ENCODE results near the gene GALNTL6.

GALNTL6 gene

GRCh38 chr4:172207886-172208285 is 394.7 kb downstream of the GALNTL6 start:
- DNase-seq (ENCODE audit: low read depth in 2 of 2): no peak

GRCh38 chr4:172220679-172221078 is 407.5 kb downstream of the GALNTL6 start:
- no peak for DNase-seq (ENCODE audit: low read depth in 2 of 2)

GRCh38 chr4:172225457-172225856 is 412.3 kb downstream of the GALNTL6 start:
- no peak for DNase-seq (ENCODE audit: low read depth in 2 of 2)

- no peak for DNase-seq (ENCODE audit: low read depth in 2 of 2)
Observed at GRCh38 chr4:172232966-172233365, 419.8 kb downstream of the GALNTL6 start.

GRCh38 chr4:172243551-172243950 is 430.3 kb downstream of the GALNTL6 start:
- no peak for DNase-seq (ENCODE audit: low read depth in 2 of 2)

GRCh38 chr4:172245516-172245915 is 432.3 kb downstream of the GALNTL6 start:
- DNase-seq (ENCODE audit: low read depth in 2 of 2): no peak

GRCh38 chr4:172253409-172253808 is 440.2 kb downstream of the GALNTL6 start:
- DNase-seq (ENCODE audit: low read depth in 2 of 2): no peak

GRCh38 chr4:172256820-172257219 is 443.6 kb downstream of the GALNTL6 start:
- DNase-seq (ENCODE audit: low read depth in 2 of 2): no peak

GRCh38 chr4:172270397-172270796 is 457.2 kb downstream of the GALNTL6 start:
- DNase-seq (ENCODE audit: low read depth in 2 of 2): no peak

GRCh38 chr4:172287117-172287516 is 473.9 kb downstream of the GALNTL6 start:
- no peak for DNase-seq (ENCODE audit: low read depth in 2 of 2)

- DNase-seq (ENCODE audit: low read depth in 2 of 2): no peak
Observed at GRCh38 chr4:172305698-172306097, 492.5 kb downstream of the GALNTL6 start.

GRCh38 chr4:172308078-172308477 is 494.9 kb downstream of the GALNTL6 start:
- no peak for DNase-seq (ENCODE audit: low read depth in 2 of 2)

- DNase-seq (ENCODE audit: low read depth in 2 of 2): no peak
Observed at GRCh38 chr4:172311682-172312081, 498.5 kb downstream of the GALNTL6 start.

- DNase-seq (ENCODE audit: low read depth in 2 of 2): no peak
Observed at GRCh38 chr4:172323288-172323687, 510.1 kb downstream of the GALNTL6 start.

- DNase-seq (ENCODE audit: low read depth in 2 of 2): no peak
Observed at GRCh38 chr4:172344308-172344938, 531.2 kb downstream of the GALNTL6 start.

GRCh38 chr4:172348426-172348825 is 535.2 kb downstream of the GALNTL6 start:
- DNase-seq (ENCODE audit: low read depth in 2 of 2): no peak

GRCh38 chr4:172352356-172352755 is 539.2 kb downstream of the GALNTL6 start:
- DNase-seq (ENCODE audit: low read depth in 2 of 2): no peak

- DNase-seq (ENCODE audit: low read depth in 2 of 2): no peak
Observed at GRCh38 chr4:172356016-172356415, 542.8 kb downstream of the GALNTL6 start.

GRCh38 chr4:172357006-172357540 is 543.9 kb downstream of the GALNTL6 start:
- no peak for DNase-seq (ENCODE audit: low read depth in 2 of 2)

GRCh38 chr4:172362569-172362968 is 549.4 kb downstream of the GALNTL6 start:
- DNase-seq (ENCODE audit: low read depth in 2 of 2): no peak

GRCh38 chr4:172369471-172369959 is 556.3 kb downstream of the GALNTL6 start:
- DNase-seq (ENCODE audit: low read depth in 2 of 2): no peak

- DNase-seq (ENCODE audit: low read depth in 2 of 2): no peak
Observed at GRCh38 chr4:172377486-172378140, 564.4 kb downstream of the GALNTL6 start.

GRCh38 chr4:172379834-172380233 is 566.6 kb downstream of the GALNTL6 start:
- no peak for DNase-seq (ENCODE audit: low read depth in 2 of 2)

Data from stimulated activated CD4-positive, alpha-beta T cell treated with anti-CD3 and anti-CD28 coated beads, Interleukin-15, amount 100 ng/mL, for 48 hours (primary cell).